GM18868 (cell line): ENCODE data around the gene ADAMTS18.
A peak's percentile ranks its signal among the peaks of the same experiment; 100 is the strongest.

Experiments
- ATAC-seq: cut with Tn5 transposase; IDR thresholded peaks from one replicate; pipeline ENCODE4 v1.9.1; 2021; ENCODE audit warnings: mild to moderate bottlenecking, moderate library complexity; ENCODE audit not compliant: unreplicated experiment

The ADAMTS18 gene

GRCh38 chr16:77435272-77435820 lies 512 bp upstream of the ADAMTS18 start:
- ATAC-seq, result no peak

- no peak for ATAC-seq
These were observed 758 bp downstream of the ADAMTS18 start for GRCh38 chr16:77434022-77434529.

- no peak for ATAC-seq
These were observed 1.7 kb downstream of the ADAMTS18 start for GRCh38 chr16:77433146-77433545.

- ATAC-seq, result no peak
These were observed 2.6 kb downstream of the ADAMTS18 start for GRCh38 chr16:77432264-77432663.

GRCh38 chr16:77430787-77431585 lies 3.8 kb downstream of the ADAMTS18 start:
- no peak for ATAC-seq

GRCh38 chr16:77430360-77430759 lies 4.5 kb downstream of the ADAMTS18 start:
- no peak for ATAC-seq

GRCh38 chr16:77424871-77425604 lies 9.8 kb downstream of the ADAMTS18 start:
- no peak for ATAC-seq

GRCh38 chr16:77422196-77422784 lies 12.5 kb downstream of the ADAMTS18 start:
- no peak for ATAC-seq

GRCh38 chr16:77416939-77417480 lies 17.8 kb downstream of the ADAMTS18 start:
- ATAC-seq, result no peak

GRCh38 chr16:77414752-77415231 lies 20.0 kb downstream of the ADAMTS18 start:
- ATAC-seq, result no peak

GRCh38 chr16:77410449-77410848 lies 24.4 kb downstream of the ADAMTS18 start:
- ATAC-seq, result no peak

- ATAC-seq, result no peak
These were observed 25.5 kb downstream of the ADAMTS18 start for GRCh38 chr16:77409311-77409710.

GRCh38 chr16:77408607-77409006 lies 26.2 kb downstream of the ADAMTS18 start:
- ATAC-seq, result peak; percentile 68

GRCh38 chr16:77406680-77407079 lies 28.2 kb downstream of the ADAMTS18 start:
- no peak for ATAC-seq

- ATAC-seq, result no peak
These were observed 30.1 kb downstream of the ADAMTS18 start for GRCh38 chr16:77404775-77405174.

- no peak for ATAC-seq
These were observed 31.1 kb downstream of the ADAMTS18 start for GRCh38 chr16:77403732-77404131.

- ATAC-seq, result no peak
These were observed 32.2 kb downstream of the ADAMTS18 start for GRCh38 chr16:77402672-77403071.

- ATAC-seq, result no peak
These were observed 32.7 kb downstream of the ADAMTS18 start for GRCh38 chr16:77402118-77402517.

GRCh38 chr16:77399546-77399945 lies 35.3 kb downstream of the ADAMTS18 start:
- ATAC-seq, result no peak

GRCh38 chr16:77399066-77399465 lies 35.8 kb downstream of the ADAMTS18 start:
- ATAC-seq, result no peak

GRCh38 chr16:77398495-77398894 lies 36.3 kb downstream of the ADAMTS18 start:
- ATAC-seq, result no peak
